Cardiac muscle cell (in vitro differentiated cells and primary cell): Measurements from ENCODE around the gene SLC25A40. TPM values are rescaled to one million over a fixed set of nuclear protein-coding genes. Genes with fewer than 3 reads are reported as not detected.

Experiments used
- DNase-seq, 2 donors: peaks; one replicate each; pipeline versions ENCODE4 v3.0.0 to v3.0.0-alpha.2; 2010 to 2017; ENCODE audit warnings: low read depth in 1 of 2, low spot score in 1 of 2
- H3K27ac ChIP-seq: fragments of 200-600 bp; sonication (generic); 2 replicates; pipeline ENCODE4 v1.5.1; 2016
- H3K27me3 ChIP-seq: fragments of 200-600 bp; sonication (generic); 2 replicates; pipeline ENCODE4 v1.6.0; 2016; ENCODE audit warnings: control low read depth
- H3K36me3 ChIP-seq: fragments of 200-600 bp; sonication (generic); 2 replicates; pipeline ENCODE4 v1.5.1; 2016; ENCODE audit warnings: control low read depth
- H3K4me1 ChIP-seq: fragments of 200-600 bp; sonication (generic); 2 replicates; pipeline ENCODE4 v1.8.1; 2017; ENCODE audit warnings: low read depth, mild to moderate bottlenecking, mixed run types
- H3K4me3 ChIP-seq: fragments of 200-600 bp; sonication (generic); 2 replicates; pipeline ENCODE4 v1.5.1; 2016; ENCODE audit warnings: mild to moderate bottlenecking
- H3K9me3 ChIP-seq: fragments of 200-600 bp; sonication (generic); 2 replicates; pipeline ENCODE4 v1.5.1; 2017; ENCODE audit warnings: low read depth, mild to moderate bottlenecking, control low read depth
- CTCF ChIP-seq: IDR thresholded peaks from 2 replicates; pipeline ENCODE4 v1.5.1; 2012; ENCODE audit warnings: low read depth, mild to moderate bottlenecking, low read length
- polyA plus RNA-seq: library from polyadenylated mRNA; unstranded; fragments of >200 nt; fragmentation: Nextera tagmentation; extraction: Ambion mirVana; gene quantifications from 2 replicates; pipeline ENCODE4 v1.2.1, GENCODE V29; 2016
- total RNA-seq: library from RNA; depleted of rRNA; stranded (reverse); fragments of >200 nt; gene quantifications from 2 replicates; pipeline ENCODE4 v1.2.3, GENCODE V29; 2016

Gene SLC25A40
- total and polyA plus RNA-seq, 2 experiments from 2014 or later: 8.1 to 26.1 TPM

GRCh38 chr7:87885018-87885417, 8.9 kb upstream of the SLC25A40 start:
- no peak overlapping the region for H3K27ac ChIP-seq
- H3K36me3 ChIP-seq: peaks cover 27% of the 10 kb centered on the region
- TF ChIP-seq CTCF: no peak
- no peaks in the 10 kb centered on the region for H3K27me3 ChIP-seq
- no peak overlapping the region for H3K4me3 ChIP-seq
- H3K4me1 ChIP-seq: no peaks in the 10 kb centered on the region
- H3K9me3 ChIP-seq: no peaks in the 10 kb centered on the region
- no peak for DNase-seq

GRCh38 chr7:87882151-87882937, 6.2 kb upstream of the SLC25A40 start:
- no peak overlapping the region for H3K27ac ChIP-seq

GRCh38 chr7:87878208-87878735, 2.1 kb upstream of the SLC25A40 start:
- H3K27me3 ChIP-seq: no peaks in the 10 kb centered on the region
- H3K9me3 ChIP-seq: no peaks in the 10 kb centered on the region
- no peak overlapping the region for H3K27ac ChIP-seq
- peak overlapping the region; percentile 91 for H3K4me3 ChIP-seq
- no peak for TF ChIP-seq CTCF
- H3K36me3 ChIP-seq: no peaks in the 10 kb centered on the region
- peak in 1 of 2 donors; percentile 46 for DNase-seq
- H3K4me1 ChIP-seq: peaks cover 22% of the 10 kb centered on the region

More at GRCh38 chr7:87882151-87882937, 6.2 kb upstream of the SLC25A40 start:
- no peaks in the 10 kb centered on the region for H3K27me3 ChIP-seq
- H3K9me3 ChIP-seq: no peaks in the 10 kb centered on the region
- H3K4me3 ChIP-seq: no peak overlapping the region
- DNase-seq: no peak
- no peak for TF ChIP-seq CTCF
- H3K4me1 ChIP-seq: peaks cover 11% of the 10 kb centered on the region
- peaks cover 10% of the 10 kb centered on the region for H3K36me3 ChIP-seq

GRCh38 chr7:87877366-87878040, 1.3 kb upstream of the SLC25A40 start:
- Histone ChIP-seq H3K27me3 (no peaks in the 10 kb centered on the region), H3K4me3 (peak overlapping the region; percentile 91), H3K36me3 (no peaks in the 10 kb centered on the region), H3K27ac (peak overlapping the region; percentile 94), H3K4me1 (peaks cover 22% of the 10 kb centered on the region), H3K9me3 (no peaks in the 10 kb centered on the region)
- TF ChIP-seq CTCF: no peak
- peak in 1 of 2 donors; percentile 6 for DNase-seq

- Histone ChIP-seq H3K27me3 (no peaks in the 10 kb centered on the region), H3K27ac (peak overlapping the region; percentile 94), H3K4me3 (peak overlapping the region; percentile 91), H3K9me3 (no peaks in the 10 kb centered on the region), H3K4me1 (peaks cover 22% of the 10 kb centered on the region), H3K36me3 (no peaks in the 10 kb centered on the region)
- no peak for TF ChIP-seq CTCF
- DNase-seq: peak; percentile 70 to 78
Observed at GRCh38 chr7:87876869-87877234, 692 bp upstream of the SLC25A40 start.
